Heart left ventricle (tissue), 13 donors: ENCODE data around the gene SCYL2.

ENCODE experiments used
- CTCF ChIP-seq, 12 donors: fragments of 200-600 bp; sonication (generic) in 4 of 12; IDR thresholded peaks; one replicate each; pipeline versions ENCODE4 v1.5.0 to v1.8.0; 2018 to 2022; ENCODE audit warnings: antibody characterized with exemption in 12 of 12, mild to moderate bottlenecking in 5 of 12
- POLR2A ChIP-seq, 2 donors: fragments of 450-650 bp; IDR thresholded peaks; one replicate each; pipeline ENCODE4 v1.6.1; 2017; ENCODE audit warnings: antibody characterized with exemption in 2 of 2, mild to moderate bottlenecking in 2 of 2, moderate library complexity in 2 of 2
- donor health status: ischemic (EF 13 %, LVEDD 7.1; RV severe dilation, severe dysfunction).
- donor health status: DM: no; HTN: yes; CAD: no.
- donor health status: DM: no; HTN: no; CAD: no.
- donor health status: ischemic (EF 25% LVEDD 6.9; RV normal size, moderate dysfunction).
- donor health status: ischemic (EF 25% LVEDD 5.7; RV mildly dilated, moderate dysfunction).
- donor health status: ischemic (EF 35%, LVEDD 5.7; RV mildly dilated, moderate dysfunction).
- donor health status: nonischemic (EF 11% LVEDD 7.7; RV severe dilation, severe dysfunction).
- donor health status: DM: yes; HTN: yes; CAD: no.
- donor health status: PGD.
- donor health status: ischemic (EF 29% LVEDD 5.4; RV normal size, mild dysfunction).
- donor health status: nonischemic (EF 23%, LVEDD 6.1; RV moderate dilation, normal function).

- TF ChIP-seq CTCF (IDR thresholded peaks at IDR 0.05) (no peak), POLR2A (IDR thresholded peaks at IDR 0.05) (no peak)
Measured at GRCh38 chr12:100268835-100269564, 2.0 kb downstream of the SCYL2 start.
